GM21423 (cell line): ENCODE results near the gene CYP4F11.
"Not testable (repeated sequence)": the region's sequence is repeated elsewhere in the genome, so short reads cannot be mapped to it uniquely, and the experiment has no call there.

Source experiments
- ATAC-seq: cut with Tn5 transposase; IDR thresholded peaks from one replicate; pipeline ENCODE4 v1.9.1; 2021; ENCODE audit warnings: mild to moderate bottlenecking, moderate library complexity; ENCODE audit not compliant: unreplicated experiment

CYP4F11 gene

GRCh38 chr19:15934332-15935078 lies at the start of gene CYP4F11:
Gene CYP4F11 (minus strand): TSS chr19:15934529. CDS start chr19:15934408, 121 bp downstream.
- ATAC-seq: no peak

- no peak for ATAC-seq
These were observed 45.0 kb upstream of the CYP4F11 start for GRCh38 chr19:15979293-15979692.

GRCh38 chr19:15977690-15978089 lies 43.4 kb upstream of the CYP4F11 start:
- ATAC-seq: no peak

- no peak for ATAC-seq
These were observed 42.7 kb upstream of the CYP4F11 start for GRCh38 chr19:15976836-15977689.

- no peak for ATAC-seq
These were observed 40.5 kb upstream of the CYP4F11 start for GRCh38 chr19:15974856-15975255.

- ATAC-seq: not testable (repeated sequence)
These were observed 37.7 kb upstream of the CYP4F11 start for GRCh38 chr19:15972043-15972442.

GRCh38 chr19:15971224-15971780 lies 37.0 kb upstream of the CYP4F11 start:
- ATAC-seq: no peak

- ATAC-seq: no peak
These were observed 29.9 kb upstream of the CYP4F11 start for GRCh38 chr19:15964231-15964630.

- ATAC-seq: no peak
These were observed 28.0 kb upstream of the CYP4F11 start for GRCh38 chr19:15962319-15962718.

- no peak for ATAC-seq
These were observed 20.5 kb upstream of the CYP4F11 start for GRCh38 chr19:15954820-15955219.

GRCh38 chr19:15948223-15949058 lies 14.1 kb upstream of the CYP4F11 start, which contains the start of gene OR10H4:
Gene OR10H4 (plus strand): TSS chr19:15949008. CDS start chr19:15949008, 0 bp downstream.
- no peak for ATAC-seq

GRCh38 chr19:15945301-15945700 lies 11.0 kb upstream of the CYP4F11 start:
- no peak for ATAC-seq

- ATAC-seq: no peak
These were observed 10.1 kb upstream of the CYP4F11 start for GRCh38 chr19:15944401-15944800.

- ATAC-seq: no peak
These were observed 3.4 kb upstream of the CYP4F11 start for GRCh38 chr19:15937771-15938170.

- ATAC-seq: no peak
These were observed 2.6 kb upstream of the CYP4F11 start for GRCh38 chr19:15936950-15937349.

- ATAC-seq: no peak
These were observed 1.8 kb upstream of the CYP4F11 start for GRCh38 chr19:15936173-15936572.

- no peak for ATAC-seq
These were observed 906 bp upstream of the CYP4F11 start for GRCh38 chr19:15935167-15935702.

- not testable (repeated sequence) for ATAC-seq
These were observed 483 bp downstream of the CYP4F11 start for GRCh38 chr19:15933761-15934331.

- ATAC-seq: no peak
These were observed 6.0 kb downstream of the CYP4F11 start for GRCh38 chr19:15928321-15928720.

GRCh38 chr19:15926484-15926883 lies 7.8 kb downstream of the CYP4F11 start:
- ATAC-seq: no peak
